SU-DHL-6 (cell line): Measurements from ENCODE around the gene METRN.

Experiments
- CTCF ChIP-seq: fragments of 200-600 bp; sonication (generic); IDR thresholded peaks from one replicate; pipeline ENCODE4 v1.5.1; 2017; ENCODE audit warnings: antibody characterized with exemption, mild to moderate bottlenecking, low read length, moderate library complexity; ENCODE audit not compliant: insufficient read depth, poor library complexity, severe bottlenecking
- EZH2phosphoT487 ChIP-seq: fragments of 200-600 bp; sonication (generic), shearing (Covaris generic); conservative IDR thresholded peaks from 2 replicates; pipeline ENCODE4 v1.6.1; 2018; ENCODE audit warnings: mild to moderate bottlenecking, antibody characterized with exemption, low read length, moderate library complexity, mixed read lengths

GRCh38 chr16:715477-716199, 720 bp downstream of the METRN start:
- TF ChIP-seq CTCF = no peak
- TF ChIP-seq EZH2phosphoT487 = no peak
